GM15510 (cell line): ENCODE data around the gene MED12L.

ENCODE experiments used
- POLR2A ChIP-seq: IDR thresholded peaks from 3 replicates; pipeline ENCODE4 v1.6.1; 2011; ENCODE audit warnings: borderline replicate concordance; ENCODE audit not compliant: insufficient read length; ENCODE audit errors: extremely low read depth

Gene MED12L

DNA sequence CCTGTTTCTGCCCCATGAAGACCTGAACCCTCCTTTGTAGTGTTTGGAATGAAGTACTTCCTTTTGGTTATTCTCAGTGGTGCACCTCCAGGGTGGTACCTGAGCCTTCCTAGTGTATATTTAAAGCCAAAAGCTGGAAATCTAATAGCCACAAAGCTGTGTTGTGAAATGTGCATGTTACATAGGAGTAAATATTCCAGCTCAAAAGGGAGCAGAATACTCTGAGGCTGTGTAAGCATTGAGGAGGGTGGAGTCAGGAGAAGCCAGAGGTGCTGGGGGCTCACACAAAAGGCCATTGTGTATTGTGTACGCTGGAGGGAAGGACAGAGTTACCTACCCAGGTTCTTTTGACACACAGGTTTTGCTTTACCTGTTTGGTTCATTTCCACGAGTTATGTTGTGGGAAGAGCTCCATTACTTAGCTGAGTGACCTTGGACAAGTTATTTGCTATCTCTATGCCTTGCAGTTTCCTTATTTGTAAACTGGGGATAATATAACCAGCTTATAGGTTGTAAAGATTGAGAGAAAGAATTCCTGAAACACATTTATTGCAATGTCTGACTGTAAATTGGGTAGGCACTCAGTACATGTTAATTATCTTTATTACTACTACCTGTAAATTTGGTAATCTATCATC, 92.9 kb downstream of the MED12L start:
- no peak for TF ChIP-seq POLR2A

DNA sequence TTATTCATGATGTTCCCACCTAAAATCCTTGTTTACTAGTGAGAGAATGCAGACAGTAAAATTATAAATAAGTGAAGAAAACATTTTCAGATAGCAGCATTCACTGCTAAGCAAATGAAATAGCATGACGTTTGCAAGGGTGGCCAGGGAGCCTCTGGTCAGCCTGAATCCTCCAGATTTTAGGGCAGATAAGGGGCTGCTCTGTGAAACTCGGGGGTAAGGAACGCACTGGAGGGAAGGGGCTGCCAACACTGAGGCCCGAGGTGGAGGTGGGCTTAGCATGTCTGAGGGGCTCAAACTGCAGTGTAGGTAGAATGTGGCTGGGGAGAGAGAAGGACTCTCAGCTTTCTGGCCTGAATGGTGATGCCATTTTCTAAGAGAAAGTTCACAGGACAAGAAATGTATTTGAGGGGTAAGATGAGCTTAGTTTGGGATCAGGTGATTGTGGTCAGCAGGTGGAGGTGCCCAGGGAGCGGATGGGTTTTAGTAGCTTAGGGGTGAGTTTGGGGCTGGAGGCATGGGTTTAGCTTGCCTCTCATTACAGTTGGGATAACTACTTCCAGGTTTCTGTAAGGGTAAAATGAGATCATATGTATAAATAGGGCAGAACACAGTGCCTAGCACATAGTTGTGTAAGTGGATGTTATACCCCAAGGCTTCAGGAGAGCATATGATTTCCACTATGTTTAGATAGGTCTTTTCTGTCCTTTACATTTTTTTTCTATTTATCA, 97.0 kb downstream of the MED12L start:
- TF ChIP-seq POLR2A = no peak

DNA sequence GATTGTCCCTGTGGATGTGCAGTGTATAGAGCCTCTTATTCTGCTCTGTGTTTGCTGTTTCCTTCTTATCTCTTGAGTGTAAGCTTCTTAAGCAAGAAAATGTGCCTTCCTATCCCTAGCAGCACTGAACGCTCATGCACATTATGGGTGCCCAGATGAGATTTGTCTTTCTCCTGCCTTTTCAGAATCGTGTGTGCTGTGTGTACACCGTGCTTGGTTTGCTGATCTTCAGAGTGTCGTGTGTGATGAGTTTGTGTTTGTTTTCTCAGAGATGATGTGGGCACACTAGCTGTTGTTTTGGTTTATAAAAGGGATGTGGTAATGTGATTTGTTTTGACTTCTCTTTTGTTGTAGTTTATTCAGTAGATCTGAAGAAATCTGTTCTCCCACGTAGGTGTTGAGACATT, 97.8 kb downstream of the MED12L start:
- no peak for TF ChIP-seq POLR2A

DNA sequence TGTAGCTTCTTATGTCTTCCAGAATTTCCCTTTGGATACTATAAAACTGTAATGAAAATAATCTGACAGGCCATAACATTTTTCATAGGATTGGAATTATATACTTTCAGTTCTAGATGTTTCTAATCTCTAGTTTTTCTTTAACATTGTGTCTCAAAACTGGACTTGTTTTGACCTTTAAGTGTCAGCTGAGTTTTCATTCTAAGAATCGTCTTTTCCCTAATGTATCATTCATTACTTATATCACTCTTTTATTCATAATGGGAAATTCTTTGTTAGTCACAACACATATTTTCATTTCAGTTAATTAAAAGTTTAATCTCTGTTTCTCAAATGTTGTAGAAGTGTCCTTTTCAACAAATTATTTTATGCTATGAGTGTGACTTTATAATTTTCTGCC, 105.6 kb downstream of the MED12L start:
- TF ChIP-seq POLR2A = no peak

DNA sequence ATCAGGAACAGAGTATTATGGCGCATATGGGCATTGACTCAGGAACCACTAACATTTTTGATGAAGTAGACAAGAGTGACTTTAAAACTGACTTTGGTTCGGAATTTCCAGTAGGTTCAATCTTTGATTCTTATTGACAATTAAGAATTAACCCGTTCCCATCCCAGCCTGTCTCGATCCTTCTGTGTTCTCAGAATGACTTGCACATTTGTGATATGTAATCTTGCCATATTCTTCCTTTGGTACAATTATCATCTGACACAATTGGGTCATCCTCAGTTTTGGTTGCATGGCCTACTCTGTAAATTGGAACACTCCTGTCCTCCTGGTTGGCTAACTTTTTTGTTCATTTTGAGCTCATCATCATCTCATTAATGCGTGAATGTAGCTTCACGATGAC, 107.1 kb downstream of the MED12L start:
- no peak for TF ChIP-seq POLR2A

DNA sequence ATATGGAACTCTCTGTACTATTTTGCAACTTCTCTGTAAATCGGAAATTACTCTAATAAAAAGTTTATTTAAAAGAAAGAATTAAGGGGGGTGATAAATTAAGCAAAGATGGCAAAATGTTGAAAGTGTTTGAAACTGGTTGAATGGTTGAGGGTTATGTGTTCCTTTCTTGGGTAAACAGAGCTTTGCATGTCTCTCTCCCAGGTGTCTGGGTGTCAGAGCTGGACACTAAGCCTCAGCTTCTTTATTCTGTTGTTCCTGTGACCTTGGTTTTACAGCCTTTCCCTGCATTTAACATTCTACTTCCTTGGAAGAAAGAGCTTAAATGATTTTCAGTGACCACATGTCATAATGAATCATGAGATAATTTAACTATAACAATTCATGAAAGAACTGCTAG, 110.4 kb downstream of the MED12L start:
- TF ChIP-seq POLR2A = no peak

DNA sequence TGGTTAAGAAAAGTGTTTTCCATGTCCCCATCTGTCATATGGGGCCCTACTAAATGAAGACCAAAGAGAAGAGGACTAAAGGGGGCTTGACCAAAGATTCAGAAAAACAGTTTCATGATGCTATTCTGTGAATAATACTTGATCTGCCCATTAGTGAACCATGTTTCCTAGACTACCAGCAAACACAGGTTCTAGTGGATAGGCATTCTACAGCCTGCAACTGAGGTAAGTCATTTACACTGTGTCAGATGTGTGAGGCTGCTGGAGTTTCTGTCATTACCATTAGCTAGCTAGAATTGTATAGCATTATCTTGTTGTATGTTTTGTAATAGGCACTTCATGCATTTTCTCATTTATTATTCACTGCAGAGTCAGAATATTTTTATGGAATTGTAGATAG, 111.0 kb downstream of the MED12L start:
- TF ChIP-seq POLR2A = no peak

DNA sequence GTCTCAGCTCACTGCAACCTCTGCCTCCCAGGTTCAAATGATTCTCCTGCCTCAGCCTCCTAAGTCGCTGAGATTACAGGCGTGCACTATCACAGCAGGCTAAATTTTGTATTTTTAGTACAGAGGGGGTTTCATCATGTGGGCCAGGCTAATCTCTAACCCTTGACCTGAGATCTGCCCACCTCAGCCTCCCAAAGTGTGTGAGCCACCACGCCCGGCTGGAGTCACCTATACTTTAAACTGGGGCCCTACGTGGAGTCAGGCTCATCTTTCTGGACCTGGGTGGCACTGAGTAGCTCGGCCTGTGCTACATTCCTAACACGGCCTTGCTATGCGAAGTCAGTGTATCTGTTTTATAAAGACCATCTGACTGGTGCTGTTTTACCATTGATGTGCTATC, 111.8 kb downstream of the MED12L start:
- TF ChIP-seq POLR2A = no peak

DNA sequence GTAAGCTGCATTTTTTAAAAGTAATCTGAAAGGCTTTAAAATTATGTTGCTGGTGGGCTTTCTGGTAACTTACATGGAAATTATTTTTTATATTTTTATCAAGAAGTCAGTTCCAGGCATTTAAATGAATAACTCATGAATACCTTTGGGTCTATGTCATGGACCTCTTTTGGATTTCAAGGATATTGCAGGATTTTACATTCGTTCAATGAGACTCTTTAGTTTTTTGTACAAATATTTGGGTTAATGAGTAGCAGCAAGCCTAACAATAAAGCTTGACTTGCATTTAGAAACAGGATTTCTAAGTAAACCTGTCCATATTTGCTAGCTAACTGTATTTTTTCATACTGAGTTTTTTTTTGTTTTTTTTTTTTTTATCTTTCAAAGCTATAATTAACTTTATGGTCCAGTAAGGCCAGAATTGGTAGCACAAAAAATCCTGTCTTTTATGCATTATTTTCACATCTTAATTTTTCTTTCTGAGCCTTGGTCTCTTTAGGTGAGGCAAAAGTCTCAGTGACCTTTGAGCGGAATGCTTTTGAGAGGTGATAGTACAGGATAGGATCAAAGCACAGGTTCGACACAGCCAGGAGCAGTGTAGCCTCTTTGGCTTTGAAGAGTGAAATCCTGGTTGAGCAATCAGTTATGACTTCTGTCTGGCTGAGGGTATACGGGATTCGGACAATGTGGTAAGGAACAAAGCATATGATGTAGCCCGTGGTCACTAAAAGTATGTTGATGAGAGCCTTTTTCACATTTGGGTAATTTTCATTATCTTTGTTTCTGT, 112.7 kb downstream of the MED12L start:
- no peak for TF ChIP-seq POLR2A

DNA sequence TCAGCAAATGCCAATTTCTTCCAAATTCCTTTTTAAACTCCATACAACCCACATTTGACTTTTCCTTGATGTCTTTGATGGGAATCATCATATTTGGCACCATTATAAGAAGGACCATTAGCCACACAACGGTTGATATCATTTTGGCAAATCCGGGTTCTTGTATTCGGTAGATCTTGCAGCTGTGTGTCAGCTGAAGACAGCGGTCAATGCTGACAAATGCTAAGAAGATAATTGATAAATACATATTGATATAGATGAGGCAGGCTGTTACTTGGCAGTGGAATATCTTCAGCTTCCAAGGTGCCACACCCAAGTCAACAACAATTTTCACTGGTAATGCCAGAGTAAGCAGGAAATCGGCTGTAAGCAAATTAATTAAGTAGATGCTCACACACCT, 113.4 kb downstream of the MED12L start:
- no peak for TF ChIP-seq POLR2A

DNA sequence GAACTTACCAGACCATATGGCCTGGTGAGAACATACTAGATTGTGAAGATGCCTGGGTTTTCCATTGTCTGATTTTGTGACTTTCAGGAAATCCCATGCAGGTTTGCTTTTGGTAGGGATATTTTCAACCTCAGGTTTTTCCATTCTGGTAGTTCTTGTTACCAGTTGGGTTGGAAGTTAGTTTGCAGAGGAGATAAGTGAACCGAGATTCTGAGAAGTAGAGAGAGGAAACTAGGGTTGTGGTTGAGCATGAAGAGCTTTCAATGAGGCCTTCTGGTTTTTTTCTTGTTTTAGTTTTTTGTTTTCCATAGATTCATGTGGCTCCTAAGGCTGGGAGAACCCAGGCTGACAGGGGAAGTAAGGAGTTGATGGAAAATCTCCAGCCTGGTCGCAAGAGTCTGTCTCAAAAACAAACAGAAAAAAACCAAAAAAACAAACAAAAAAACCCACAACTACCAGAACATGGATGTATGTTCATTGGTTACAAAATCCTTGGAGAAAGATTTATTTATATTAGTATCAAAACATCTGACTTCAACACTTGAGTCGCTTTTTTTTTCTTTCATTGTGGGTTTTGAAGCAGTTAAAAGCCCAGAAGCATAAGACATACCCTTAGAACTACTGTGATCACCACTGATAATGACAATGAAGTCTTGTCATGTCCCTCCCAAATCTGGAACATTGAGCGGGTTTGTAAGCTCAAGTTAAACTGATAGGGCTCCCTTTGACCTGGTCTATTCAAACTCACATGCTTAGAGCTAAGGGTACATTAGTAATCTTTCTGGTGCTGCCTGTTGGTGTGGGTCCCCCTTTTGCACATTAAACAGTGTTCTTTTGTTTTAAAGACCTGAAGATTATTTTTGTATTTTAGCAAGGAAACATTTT, 114.3 kb downstream of the MED12L start:
- no peak for TF ChIP-seq POLR2A

DNA sequence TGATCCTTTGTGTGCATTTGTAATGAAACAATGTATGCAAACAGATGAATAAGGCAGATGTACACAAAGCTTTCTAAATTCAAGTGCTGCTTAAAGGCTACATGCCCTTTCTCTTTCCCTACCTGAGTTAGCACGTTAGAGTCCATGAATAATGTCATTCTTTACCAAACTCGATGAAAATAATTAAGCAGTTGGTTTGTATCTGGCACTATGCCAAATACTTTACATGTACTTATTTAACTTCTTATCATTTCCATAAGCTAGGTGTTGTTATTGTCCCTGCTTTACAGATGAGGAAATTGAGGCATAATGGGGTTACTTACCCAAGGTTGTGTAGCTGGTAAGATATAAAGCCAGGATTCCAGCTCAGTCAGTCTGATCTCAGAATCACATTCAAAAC, 115.1 kb downstream of the MED12L start:
- TF ChIP-seq POLR2A = no peak

DNA sequence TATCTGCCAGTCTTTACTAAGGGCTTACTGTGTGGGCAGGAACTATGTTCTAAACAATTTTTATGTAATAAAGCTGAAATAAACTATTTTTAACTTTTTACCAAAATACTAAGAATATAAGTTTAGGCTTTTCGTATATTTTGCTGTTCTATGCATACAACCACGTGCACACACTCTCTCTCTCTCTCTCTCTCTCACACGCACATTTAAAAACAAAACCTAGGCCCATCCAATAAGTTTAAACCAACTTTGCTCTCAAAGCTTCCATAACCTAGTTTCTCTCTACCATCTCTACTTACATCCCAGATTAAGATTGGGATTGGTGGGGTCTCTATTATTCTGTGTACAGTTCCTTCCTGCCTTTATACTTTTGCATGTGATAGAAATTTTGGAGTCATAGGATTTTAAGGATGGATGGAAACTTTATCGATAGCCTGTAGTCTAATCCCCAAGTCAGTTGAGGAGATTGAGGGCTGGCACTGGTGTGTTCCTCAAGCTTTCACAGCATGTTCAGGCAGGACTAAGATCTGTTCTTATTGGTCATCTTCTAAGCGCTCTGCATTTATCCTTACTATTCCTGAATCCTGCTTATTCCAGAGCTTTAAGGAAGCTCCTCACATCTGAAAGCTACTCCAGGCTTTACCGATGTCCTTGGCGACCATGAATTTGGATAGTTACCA, 115.7 kb downstream of the MED12L start:
- no peak for TF ChIP-seq POLR2A

DNA sequence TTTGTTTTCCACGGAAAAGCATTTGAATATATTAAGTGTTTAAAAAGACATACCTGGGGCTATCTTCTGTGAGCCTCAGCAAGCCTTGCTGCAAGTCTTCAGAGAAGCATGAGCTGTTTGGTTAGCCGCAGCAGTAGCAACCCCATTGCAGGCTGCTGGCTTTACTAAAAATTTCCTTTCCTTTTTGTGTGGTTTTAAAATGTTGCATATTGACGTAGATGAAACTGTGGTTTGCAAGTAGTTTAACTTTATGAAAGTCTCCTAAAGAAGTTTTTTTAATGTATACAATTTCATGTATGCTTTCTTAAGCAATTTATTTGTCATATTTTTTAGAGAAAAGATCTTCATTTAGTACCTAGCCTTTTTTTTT, 117.6 kb downstream of the MED12L start, which contains the start of gene GPR171:
Gene GPR171, minus strand, starts transcription at position 166 of the 370 bp plus-strand sequence. CDS start 3,830 bp downstream, outside the sequence.
- no peak for TF ChIP-seq POLR2A
